PFSK-1 (cell line): Measurements from ENCODE around the gene ZC3H13.

Experiments used
- FOXP2 ChIP-seq: optimal IDR thresholded peaks from 2 replicates; pipeline ENCODE3; 2011; ENCODE audit warnings: borderline replicate concordance, control low read depth, inconsistent platforms; ENCODE audit not compliant: insufficient read depth; ENCODE audit errors: extremely low read length, extremely low read depth
- POLR2AphosphoS5 ChIP-seq: IDR thresholded peaks from 2 replicates; pipeline ENCODE4 v1.6.1; 2012; ENCODE audit warnings: low read depth, mild to moderate bottlenecking, control low read depth, low read length, moderate library complexity
- REST ChIP-seq, 2 experiments: IDR thresholded peaks; 2 replicates each; pipeline versions ENCODE4 v1.6.1 to v1.8.0; 2011 to 2012; ENCODE audit warnings: low read depth in 2 of 2, low read length in 2 of 2, control low read depth in 1 of 2, inconsistent platforms in 1 of 2, mild to moderate bottlenecking in 1 of 2, moderate library complexity in 1 of 2; ENCODE audit not compliant: insufficient read depth in 1 of 2
- SIN3A ChIP-seq: IDR thresholded peaks from 2 replicates; pipeline ENCODE4 v1.6.1; 2012; ENCODE audit warnings: mild to moderate bottlenecking, low read length, moderate library complexity, borderline replicate concordance; ENCODE audit not compliant: insufficient read depth
- TAF1 ChIP-seq: IDR thresholded peaks from 2 replicates; pipeline ENCODE4 v1.6.1; 2012; ENCODE audit warnings: low read length, control low read depth, borderline replicate concordance; ENCODE audit not compliant: insufficient read depth

ZC3H13 gene

DNA sequence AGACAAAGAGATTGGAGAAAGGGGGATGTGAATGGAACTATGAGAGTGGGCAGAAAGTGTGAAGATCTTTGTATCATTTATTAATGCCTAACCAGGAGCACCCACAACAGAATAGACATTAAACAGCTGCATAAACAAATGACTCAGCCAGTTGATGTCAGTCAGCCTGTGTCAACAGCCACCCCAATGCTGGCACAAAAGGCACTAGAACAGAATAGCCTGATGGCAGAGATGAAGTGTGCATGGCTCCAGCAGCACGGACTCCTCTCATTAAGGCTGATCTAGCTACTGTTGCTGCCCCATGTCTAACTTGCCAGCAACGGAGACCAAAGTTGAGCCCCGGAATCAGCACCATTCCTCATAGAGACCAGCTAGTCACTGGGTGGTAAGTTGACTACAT is 44.5 kb upstream of the ZC3H13 start:
- TF ChIP-seq SIN3A, result no peak
- no peak for TF ChIP-seq TAF1
- no peak for TF ChIP-seq FOXP2
- no peak for TF ChIP-seq POLR2AphosphoS5
- TF ChIP-seq REST (IDR thresholded peaks at IDR 0.05; ENCODE audit: insufficient read depth in 1 of 2, low read depth in 2 of 2, low read length in 2 of 2), result no peak

DNA sequence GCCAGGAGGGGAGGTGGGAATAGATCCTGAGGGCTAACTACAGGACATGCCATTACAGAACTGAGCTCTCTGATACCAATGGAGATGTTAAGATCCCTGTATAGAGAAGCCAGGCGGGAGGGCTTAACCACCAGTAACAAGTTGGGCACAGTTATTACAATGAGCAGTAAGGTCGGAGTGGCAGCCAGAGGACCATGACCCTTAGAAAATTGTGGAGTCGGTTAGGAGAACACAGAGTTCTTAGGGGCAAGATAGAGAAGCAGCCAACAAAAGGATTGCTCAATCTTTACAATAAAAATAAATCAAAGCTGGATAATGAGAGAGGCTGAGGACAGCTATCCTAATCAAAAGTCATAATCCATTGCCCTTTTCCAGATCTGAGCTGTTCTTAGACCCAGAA is 41.9 kb upstream of the ZC3H13 start:
- no peak for TF ChIP-seq REST (IDR thresholded peaks at IDR 0.05; ENCODE audit: insufficient read depth in 1 of 2, low read depth in 2 of 2, low read length in 2 of 2)
- no peak for TF ChIP-seq SIN3A

DNA sequence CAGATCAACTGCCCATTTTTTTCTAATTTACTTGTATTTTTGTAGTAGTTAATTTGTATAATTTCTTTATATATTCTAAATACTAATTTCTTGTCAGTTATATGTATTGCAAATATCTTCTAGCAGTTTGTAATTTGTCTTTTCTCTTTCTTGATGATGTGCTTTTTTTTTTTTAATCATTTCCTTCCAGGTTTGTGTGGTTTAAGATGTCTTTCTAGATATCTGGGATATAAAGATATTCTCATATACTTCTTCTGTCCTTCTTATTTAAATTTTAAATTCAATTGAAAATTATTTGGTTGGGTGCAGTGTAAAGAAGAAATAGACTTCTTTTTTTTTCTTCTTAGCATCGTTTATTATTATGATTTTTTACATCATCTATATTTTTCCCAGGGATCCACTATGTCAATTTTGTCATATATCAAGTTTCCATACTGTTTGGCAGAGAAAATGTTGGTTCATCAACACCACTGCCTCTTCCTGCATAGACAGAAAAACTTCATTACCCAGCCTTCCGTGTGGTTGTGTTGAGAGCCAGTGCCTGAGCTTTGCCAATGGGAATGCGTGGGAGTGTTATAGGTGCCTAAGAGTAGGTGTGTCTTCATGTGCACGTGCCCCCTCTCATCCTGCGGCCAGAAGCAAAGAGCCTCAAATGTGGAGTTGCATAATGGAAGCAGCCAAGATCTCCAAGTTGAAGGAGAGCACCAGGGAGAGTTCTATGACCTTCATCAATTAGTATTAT is 36.4 kb upstream of the ZC3H13 start:
- TF ChIP-seq FOXP2 (no peak), SIN3A (no peak), POLR2AphosphoS5 (no peak), TAF1 (no peak), REST (IDR thresholded peaks at IDR 0.05; ENCODE audit: insufficient read depth in 1 of 2, low read depth in 2 of 2, low read length in 2 of 2) (no peak)

DNA sequence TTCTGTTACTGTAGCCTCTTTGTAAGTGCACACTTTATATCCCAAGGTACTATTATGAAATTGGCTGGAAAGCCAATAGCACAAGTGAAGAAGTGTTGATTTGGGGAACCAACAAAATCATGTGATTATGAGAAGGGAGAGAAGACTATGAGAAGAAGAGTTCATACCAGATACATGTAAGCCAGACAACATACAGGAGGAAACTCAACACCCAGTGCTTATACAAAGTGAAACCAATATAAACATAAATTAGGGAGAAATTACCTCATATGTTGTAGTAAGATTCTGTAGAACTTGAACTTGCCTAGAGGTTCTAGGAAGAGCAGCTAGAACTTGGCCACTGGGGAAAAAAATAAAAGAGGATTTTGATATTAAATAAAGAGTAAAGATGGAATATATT is 34.9 kb upstream of the ZC3H13 start:
- no peak for TF ChIP-seq FOXP2
- no peak for TF ChIP-seq POLR2AphosphoS5
- no peak for TF ChIP-seq REST (IDR thresholded peaks at IDR 0.05; ENCODE audit: insufficient read depth in 1 of 2, low read depth in 2 of 2, low read length in 2 of 2)
- no peak for TF ChIP-seq SIN3A
- no peak for TF ChIP-seq TAF1

- TF ChIP-seq SIN3A (no peak), POLR2AphosphoS5 (no peak), FOXP2 (no peak), TAF1 (no peak), REST (IDR thresholded peaks at IDR 0.05; ENCODE audit: insufficient read depth in 1 of 2, low read depth in 2 of 2, low read length in 2 of 2) (no peak)
Measured at GRCh38 chr13:46086985-46087384, 34.4 kb upstream of the ZC3H13 start.
